Stimulated activated CD4-positive, alpha-beta T cell treated with anti-CD3 and anti-CD28 coated beads, Interleukin-1b, Interleukin-23, amount 100 ng/mL, for 24 hours (primary cell): Measurements from ENCODE around the gene TNFRSF13B.
"Not testable (repeated sequence)": the region's sequence is repeated elsewhere in the genome, so short reads cannot be mapped to it uniquely, and the experiment has no call there.

Source experiments
- DNase-seq, 4 experiments: peaks; one replicate each; pipeline ENCODE4 v3.0.0-alpha.2; 2020; ENCODE audit warnings: low read depth in 4 of 4, low spot score in 1 of 4

The TNFRSF13B gene

GRCh38 chr17:16961792-16962191, 10.1 kb downstream of the TNFRSF13B start:
- no peak for DNase-seq

- DNase-seq, result not testable (repeated sequence)
Measured at GRCh38 chr17:16961022-16961421, 10.9 kb downstream of the TNFRSF13B start.

GRCh38 chr17:16955011-16955410, 16.9 kb downstream of the TNFRSF13B start:
- not testable (repeated sequence) for DNase-seq

GRCh38 chr17:16954521-16954920, 17.4 kb downstream of the TNFRSF13B start:
- DNase-seq, result no peak

- no peak for DNase-seq
Measured at GRCh38 chr17:16953841-16954240, 18.1 kb downstream of the TNFRSF13B start.

GRCh38 chr17:16953347-16953746, 18.6 kb downstream of the TNFRSF13B start:
- DNase-seq, result no peak

- DNase-seq, result no peak
Measured at GRCh38 chr17:16952401-16952800, 19.5 kb downstream of the TNFRSF13B start.

GRCh38 chr17:16950488-16950887, 21.4 kb downstream of the TNFRSF13B start:
- no peak for DNase-seq

- no peak for DNase-seq
Measured at GRCh38 chr17:16948587-16949376, 23.1 kb downstream of the TNFRSF13B start.

- DNase-seq, result no peak
Measured at GRCh38 chr17:16947470-16947869, 24.4 kb downstream of the TNFRSF13B start.

- DNase-seq, result no peak
Measured at GRCh38 chr17:16945663-16946218, 26.2 kb downstream of the TNFRSF13B start.

GRCh38 chr17:16945136-16945482, 26.8 kb downstream of the TNFRSF13B start:
- no peak for DNase-seq

GRCh38 chr17:16944334-16945135, 27.4 kb downstream of the TNFRSF13B start:
- DNase-seq, result no peak

- no peak for DNase-seq
Measured at GRCh38 chr17:16943541-16944333, 28.2 kb downstream of the TNFRSF13B start.

- no peak for DNase-seq
Measured at GRCh38 chr17:16943032-16943352, 28.9 kb downstream of the TNFRSF13B start.

- no peak for DNase-seq
Measured at GRCh38 chr17:16942141-16943031, 29.5 kb downstream of the TNFRSF13B start.

GRCh38 chr17:16941072-16942036, 30.6 kb downstream of the TNFRSF13B start:
- no peak for DNase-seq

GRCh38 chr17:16940116-16940881, 31.6 kb downstream of the TNFRSF13B start:
- DNase-seq, result no peak
